ENCODE data around the gene HIVEP1. TPM values are rescaled to one million over a fixed set of nuclear protein-coding genes. Genes with fewer than 3 reads are reported as not detected.

Gene HIVEP1
- total and polyA plus RNA-seq, 12 donors = 3.4 to 20.9 (median 13.3) TPM

GRCh38 chr6:12094689-12095088 is 82.6 kb downstream of the HIVEP1 start:
- Histone ChIP-seq H3K27me3 (no peaks in the 10 kb centered on the region), H3K9me3 (peaks cover 0 to 14% (median 0%) of the 10 kb centered on the region in 11 donors), H3K4me1 (peaks cover 0 to 16% (median 0%) of the 10 kb centered on the region in 9 donors), H3K4me3 (no peak overlapping the region), H3K27ac (no peak overlapping the region), H3K36me3 (peaks cover 0 to 7% (median 0%) of the 10 kb centered on the region in 9 donors)
- ATAC-seq (no peak), DNase-seq (no peak)
- intact Hi-C loops (cut with DNase I) = no loop called here
- no peak for TF ChIP-seq CTCF (IDR thresholded peaks at IDR 0.05)
- 84 to 94% methylated on average over 1 of the region's 1 CpG for WGBS, 2 donors

- peaks cover 0 to 9% (median 0%) of the 10 kb centered on the region in 9 donors for H3K4me1 ChIP-seq
- ATAC-seq (no peak), DNase-seq (no peak)
- H3K36me3 ChIP-seq = peaks cover 0 to 7% (median 0%) of the 10 kb centered on the region in 9 donors
- TF ChIP-seq CTCF (IDR thresholded peaks at IDR 0.05) = no peak
- WGBS, 2 donors = 97% methylated on average over 3 of the region's 3 CpGs
- intact Hi-C loops (cut with DNase I) = no loop called here
- H3K4me3 ChIP-seq = no peak overlapping the region
- no peaks in the 10 kb centered on the region for H3K27me3 ChIP-seq
- H3K9me3 ChIP-seq = peaks cover 0 to 14% (median 0%) of the 10 kb centered on the region in 11 donors
- H3K27ac ChIP-seq = no peak overlapping the region
Observed at GRCh38 chr6:12096342-12096741, 84.2 kb downstream of the HIVEP1 start.

- Histone ChIP-seq H3K27me3 (no peaks in the 10 kb centered on the region), H3K9me3 (peaks cover 0 to 14% (median 0%) of the 10 kb centered on the region in 11 donors), H3K4me1 (peaks cover 0 to 19% (median 6%) of the 10 kb centered on the region in 9 donors), H3K36me3 (peaks cover 0 to 3% (median 0%) of the 10 kb centered on the region in 9 donors), H3K4me3 (no peak overlapping the region), H3K27ac (no peak overlapping the region)
- no peak for DNase-seq
- intact Hi-C loops (cut with DNase I) = no loop called here
- no peak for TF ChIP-seq CTCF (IDR thresholded peaks at IDR 0.05)
- ATAC-seq = no peak
Observed at GRCh38 chr6:12097791-12098190, 85.7 kb downstream of the HIVEP1 start.

GRCh38 chr6:12099623-12100338 is 87.7 kb downstream of the HIVEP1 start:
- H3K4me3 ChIP-seq = no peak overlapping the region
- ATAC-seq = no peak
- H3K27ac ChIP-seq = no peak overlapping the region
- no peaks in the 10 kb centered on the region for H3K9me3 ChIP-seq
- peaks cover 0 to 19% (median 6%) of the 10 kb centered on the region in 9 donors for H3K4me1 ChIP-seq
- no peak for DNase-seq
- WGBS, 2 donors = 72 to 74% methylated on average over 4 of the region's 4 CpGs
- intact Hi-C loops (cut with DNase I) = no loop called here
- no peak for TF ChIP-seq CTCF (IDR thresholded peaks at IDR 0.05)
- H3K27me3 ChIP-seq = no peaks in the 10 kb centered on the region
- H3K36me3 ChIP-seq = no peaks in the 10 kb centered on the region

Data from heart right ventricle (tissue), 16 donors.